AG04449 (cell line): ENCODE results near the gene ARHGAP4.

Experiments used
- CTCF ChIA-PET: fragments of 350-600 bp; formaldehyde crosslinking; extraction: SDS; loops from one replicate; lab custom pipeline; 2021; ENCODE audit warnings: antibody characterized with exemption; lab: Yijun Ruan, JAX
- POLR2A ChIA-PET: fragments of 400-600, 350-600 bp; formaldehyde crosslinking; extraction: SDS; loops from one replicate; lab custom pipeline; 2020; ENCODE audit warnings: antibody characterized with exemption, inconsistent platforms; lab: Yijun Ruan, JAX
- DNase-seq: peaks from one replicate; pipeline ENCODE4 v3.0.0-alpha.2; 2010; ENCODE audit warnings: low read depth, low spot score
- H3K4me3 ChIP-seq: 2 replicates; pipeline ENCODE4 v1.5.1; 2011; ENCODE audit warnings: low read depth, mild to moderate bottlenecking, control low read depth, low read length
- CTCF ChIP-seq: IDR thresholded peaks from one replicate; pipeline ENCODE4 v1.5.1; 2011; ENCODE audit warnings: mild to moderate bottlenecking, moderate library complexity, low read length, control low read depth, inconsistent platforms; ENCODE audit not compliant: insufficient read depth; ENCODE audit errors: missing control alignments

The ARHGAP4 gene

GRCh38 chrX:153968754-153969124 is 42.7 kb upstream of the ARHGAP4 start:
- peak overlapping the region; percentile 83 for H3K4me3 ChIP-seq
- DNase-seq, result no peak
- CTCF ChIA-PET, result interaction anchor here (2.5 to 9.0 kb wide), 2 partner anchors 18 to 205 kb away, joined by 9 to 99 read pairs; partner anchors contain the start of gene PLXNB3
- TF ChIP-seq CTCF, result no peak
- POLR2A ChIA-PET, result interaction anchor here (0.7 to 0.8 kb wide), 2 partner anchors 33 to 402 kb away, joined by 3 read pairs; no protein-coding TSS in a partner anchor

- CTCF ChIA-PET, result interaction anchor here (2.5 to 9.0 kb wide), 2 partner anchors 17 to 205 kb away, joined by 9 to 99 read pairs; partner anchors contain the start of gene PLXNB3
- DNase-seq, result no peak
- peak overlapping the region; percentile 83 for H3K4me3 ChIP-seq
- POLR2A ChIA-PET, result interaction anchor here (0.8 to 0.9 kb wide), 2 partner anchors 22 to 403 kb away, joined by 3 read pairs; no protein-coding TSS in a partner anchor
- no peak for TF ChIP-seq CTCF
Measured at GRCh38 chrX:153968255-153968654, 42.2 kb upstream of the ARHGAP4 start.

- CTCF ChIA-PET, result interaction anchor here (0.8 to 9.0 kb wide), 5 partner anchors 17 to 212 kb away, joined by 3 to 99 read pairs (median 7); partner anchors contain the start of gene PLXNB3
Measured at GRCh38 chrX:153967536-153968224, 41.6 kb upstream of the ARHGAP4 start.

GRCh38 chrX:153966841-153967535 is 40.9 kb upstream of the ARHGAP4 start:
- H3K4me3 ChIP-seq, result no peak overlapping the region
- ChIA-PET CTCF (interaction anchor here (0.8 to 9.0 kb wide), 5 partner anchors 16 to 212 kb away, joined by 3 to 99 read pairs (median 3); no protein-coding TSS in a partner anchor), POLR2A (interaction anchor here (1.1 kb wide), 1 partner anchor 16 kb away, joined by 4 read pairs; no protein-coding TSS in a partner anchor)
- no peak for TF ChIP-seq CTCF
- DNase-seq, result no peak

More at GRCh38 chrX:153967536-153968224, 41.6 kb upstream of the ARHGAP4 start:
- H3K4me3 ChIP-seq, result peak overlapping the region; percentile 3; the same call in 1 of the 2 replicates
- TF ChIP-seq CTCF, result no peak
- DNase-seq, result no peak
- POLR2A ChIA-PET, result interaction anchor here (0.8 to 0.9 kb wide), 2 partner anchors 21 to 404 kb away, joined by 3 read pairs; no protein-coding TSS in a partner anchor

- no peak for DNase-seq
- ChIA-PET POLR2A (interaction anchor here (1.1 kb wide), 1 partner anchor 15 kb away, joined by 4 read pairs; no protein-coding TSS in a partner anchor), CTCF (interaction anchor here (1.5 to 9.0 kb wide), 3 partner anchors 15 to 21 kb away, joined by 3 to 99 read pairs (median 7); no protein-coding TSS in a partner anchor)
- H3K4me3 ChIP-seq, result no peak overlapping the region
- TF ChIP-seq CTCF, result no peak
Measured at GRCh38 chrX:153966283-153966688, 40.2 kb upstream of the ARHGAP4 start.
